Mononuclear cell (primary cell): ENCODE results near the gene CFAP97D2. TPM values are rescaled to one million over a fixed set of nuclear protein-coding genes. Genes with fewer than 3 reads are reported as not detected.

Experiments
- H3K27me3 ChIP-seq: 2 replicates; pipeline ENCODE4 v1.6.0; 2011; ENCODE audit warnings: low read length, control low read depth; ENCODE audit not compliant: insufficient read depth
- H3K4me1 ChIP-seq: 2 replicates; pipeline ENCODE4 v1.5.1; 2011; ENCODE audit warnings: mild to moderate bottlenecking, low read length, control low read depth; ENCODE audit not compliant: insufficient read depth
- H3K4me3 ChIP-seq: 2 replicates; pipeline ENCODE4 v1.5.1; 2011; ENCODE audit warnings: mild to moderate bottlenecking, low read length, moderate library complexity
- H3K9me3 ChIP-seq: 2 replicates; pipeline ENCODE4 v1.5.1; 2011; ENCODE audit warnings: low read depth, mild to moderate bottlenecking, control low read depth, low read length
- total RNA-seq: library from RNA; depleted of rRNA; stranded (reverse); fragments of >200 nt; gene quantifications from one replicate; pipeline ENCODE4 v1.2.3, GENCODE V29; 2012

CFAP97D2 gene
- total RNA-seq, 1 donor = 0.94 TPM

GRCh38 chr13:114225610-114226009 is 46.6 kb downstream of the CFAP97D2 start:
- no peaks in the 10 kb centered on the region for H3K9me3 ChIP-seq
- peaks cover 65% of the 10 kb centered on the region for H3K4me1 ChIP-seq
- H3K4me3 ChIP-seq = no peak overlapping the region
- H3K27me3 ChIP-seq = no peaks in the 10 kb centered on the region

GRCh38 chr13:114226088-114226487 is 47.0 kb downstream of the CFAP97D2 start:
- H3K4me3 ChIP-seq = no peak overlapping the region

DNA sequence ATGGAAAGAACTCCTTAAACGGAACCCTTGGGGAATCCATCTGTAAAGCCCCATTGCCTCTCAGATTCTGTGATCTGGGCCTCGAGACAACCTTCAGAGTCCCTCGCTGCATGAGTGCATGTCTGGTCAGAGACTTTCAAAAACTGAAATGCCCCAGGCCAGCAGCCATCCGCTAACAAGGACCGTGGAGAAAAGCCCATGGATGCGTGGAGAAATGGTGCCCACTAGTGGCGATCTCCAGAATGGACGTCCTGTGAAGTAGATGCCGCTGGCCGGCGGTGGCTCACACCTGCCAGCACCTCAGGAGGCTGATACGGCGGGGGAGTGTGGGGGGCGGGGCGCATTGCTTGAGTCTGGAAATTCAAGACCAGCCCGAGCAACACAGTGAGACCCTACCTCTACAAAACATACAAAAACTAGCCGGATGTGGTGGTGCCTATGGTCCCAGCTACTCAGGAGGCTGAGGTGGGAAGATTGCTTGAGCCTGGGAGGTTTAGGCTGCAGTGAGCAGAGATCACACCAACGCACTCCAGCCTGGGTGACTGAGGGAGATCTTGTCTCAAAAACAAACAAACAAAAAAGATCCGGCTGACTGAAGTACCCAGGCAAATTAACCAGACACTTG is 47.8 kb downstream of the CFAP97D2 start:
- no peaks in the 10 kb centered on the region for H3K9me3 ChIP-seq
- H3K27me3 ChIP-seq = no peaks in the 10 kb centered on the region
- H3K4me1 ChIP-seq = peaks cover 53% of the 10 kb centered on the region
- H3K4me3 ChIP-seq = no peak overlapping the region

More at GRCh38 chr13:114226088-114226487, 47.0 kb downstream of the CFAP97D2 start:
- Histone ChIP-seq H3K27me3 (no peaks in the 10 kb centered on the region), H3K4me1 (peaks cover 61% of the 10 kb centered on the region), H3K9me3 (no peaks in the 10 kb centered on the region)

GRCh38 chr13:114227528-114227927 is 48.5 kb downstream of the CFAP97D2 start:
- no peak overlapping the region for H3K4me3 ChIP-seq
- H3K4me1 ChIP-seq = peaks cover 47% of the 10 kb centered on the region
- no peaks in the 10 kb centered on the region for H3K27me3 ChIP-seq
- no peaks in the 10 kb centered on the region for H3K9me3 ChIP-seq

DNA sequence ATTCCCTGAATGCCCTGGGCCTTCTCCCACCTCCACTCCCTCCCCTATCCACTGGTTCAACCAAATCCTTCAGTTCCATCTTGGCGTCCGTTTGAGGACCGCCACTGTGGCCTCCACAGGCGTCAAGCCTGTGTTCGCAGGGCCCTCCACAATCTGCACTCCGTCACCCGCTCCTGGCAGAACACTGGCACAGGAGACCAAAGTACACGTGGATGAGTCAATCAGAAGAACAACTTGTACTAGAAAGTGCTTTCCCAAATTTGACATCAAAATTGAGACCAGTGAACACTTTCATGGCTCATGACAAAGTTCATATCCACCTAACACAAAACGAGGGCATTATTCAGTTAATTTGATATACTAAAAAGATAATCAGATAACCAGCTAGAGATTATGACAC is 49.1 kb downstream of the CFAP97D2 start:
- Histone ChIP-seq H3K27me3 (no peaks in the 10 kb centered on the region), H3K9me3 (no peaks in the 10 kb centered on the region), H3K4me1 (peaks cover 41% of the 10 kb centered on the region), H3K4me3 (no peak overlapping the region)

DNA sequence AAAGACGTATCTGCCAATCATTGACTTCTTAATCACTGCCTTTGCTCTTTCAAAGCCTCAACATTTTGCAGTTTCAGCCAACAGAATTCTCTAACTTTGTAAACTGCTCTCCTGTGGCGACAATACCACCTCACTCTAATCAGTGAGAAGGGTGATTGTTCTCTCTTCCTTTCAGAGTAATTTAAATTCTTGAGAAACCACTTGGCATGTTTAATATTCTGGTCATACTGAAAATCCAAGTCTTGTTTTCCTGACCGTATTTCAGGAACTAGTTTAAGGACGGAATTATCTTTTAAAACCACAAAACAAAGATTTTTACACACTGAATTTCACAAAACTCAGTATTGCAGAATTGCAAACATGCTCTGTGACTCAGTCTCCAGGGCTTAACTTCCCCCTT is 50.4 kb downstream of the CFAP97D2 start:
- Histone ChIP-seq H3K4me1 (peaks cover 35% of the 10 kb centered on the region), H3K4me3 (no peak overlapping the region), H3K9me3 (no peaks in the 10 kb centered on the region), H3K27me3 (no peaks in the 10 kb centered on the region)

DNA sequence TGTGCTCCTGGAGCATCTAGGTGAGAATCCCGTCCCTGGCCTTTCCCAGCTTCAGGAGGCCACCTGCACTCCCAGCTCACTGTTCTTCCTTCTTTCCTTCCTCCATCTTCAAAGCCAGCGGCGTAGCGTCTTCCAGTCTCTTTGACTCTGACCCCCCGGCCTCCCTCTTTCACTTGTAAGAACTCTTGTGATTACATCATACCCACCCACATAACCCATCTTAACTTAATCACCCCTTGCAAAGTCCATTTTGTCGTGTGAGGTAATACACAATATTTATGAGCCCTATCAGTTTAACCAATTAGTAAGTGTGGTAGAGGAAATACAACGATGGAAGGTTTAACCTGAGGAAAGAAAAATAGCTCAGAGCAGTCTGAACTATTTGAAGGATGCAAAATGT is 51.1 kb downstream of the CFAP97D2 start:
- Histone ChIP-seq H3K4me3 (no peak overlapping the region), H3K27me3 (no peaks in the 10 kb centered on the region), H3K9me3 (no peaks in the 10 kb centered on the region), H3K4me1 (peaks cover 32% of the 10 kb centered on the region)

GRCh38 chr13:114230575-114230974 is 51.5 kb downstream of the CFAP97D2 start:
- no peaks in the 10 kb centered on the region for H3K9me3 ChIP-seq
- H3K27me3 ChIP-seq = no peaks in the 10 kb centered on the region
- no peak overlapping the region for H3K4me3 ChIP-seq
- H3K4me1 ChIP-seq = peaks cover 36% of the 10 kb centered on the region

- Histone ChIP-seq H3K9me3 (no peaks in the 10 kb centered on the region), H3K27me3 (no peaks in the 10 kb centered on the region), H3K4me1 (peaks cover 27% of the 10 kb centered on the region), H3K4me3 (no peak overlapping the region)
Measured at GRCh38 chr13:114231886-114232285, 52.8 kb downstream of the CFAP97D2 start.

GRCh38 chr13:114234266-114234644 is 55.2 kb downstream of the CFAP97D2 start:
- H3K4me1 ChIP-seq = peaks cover 23% of the 10 kb centered on the region
- H3K9me3 ChIP-seq = no peaks in the 10 kb centered on the region
- peak overlapping the region; percentile 76 for H3K4me3 ChIP-seq
- H3K27me3 ChIP-seq = no peaks in the 10 kb centered on the region

DNA sequence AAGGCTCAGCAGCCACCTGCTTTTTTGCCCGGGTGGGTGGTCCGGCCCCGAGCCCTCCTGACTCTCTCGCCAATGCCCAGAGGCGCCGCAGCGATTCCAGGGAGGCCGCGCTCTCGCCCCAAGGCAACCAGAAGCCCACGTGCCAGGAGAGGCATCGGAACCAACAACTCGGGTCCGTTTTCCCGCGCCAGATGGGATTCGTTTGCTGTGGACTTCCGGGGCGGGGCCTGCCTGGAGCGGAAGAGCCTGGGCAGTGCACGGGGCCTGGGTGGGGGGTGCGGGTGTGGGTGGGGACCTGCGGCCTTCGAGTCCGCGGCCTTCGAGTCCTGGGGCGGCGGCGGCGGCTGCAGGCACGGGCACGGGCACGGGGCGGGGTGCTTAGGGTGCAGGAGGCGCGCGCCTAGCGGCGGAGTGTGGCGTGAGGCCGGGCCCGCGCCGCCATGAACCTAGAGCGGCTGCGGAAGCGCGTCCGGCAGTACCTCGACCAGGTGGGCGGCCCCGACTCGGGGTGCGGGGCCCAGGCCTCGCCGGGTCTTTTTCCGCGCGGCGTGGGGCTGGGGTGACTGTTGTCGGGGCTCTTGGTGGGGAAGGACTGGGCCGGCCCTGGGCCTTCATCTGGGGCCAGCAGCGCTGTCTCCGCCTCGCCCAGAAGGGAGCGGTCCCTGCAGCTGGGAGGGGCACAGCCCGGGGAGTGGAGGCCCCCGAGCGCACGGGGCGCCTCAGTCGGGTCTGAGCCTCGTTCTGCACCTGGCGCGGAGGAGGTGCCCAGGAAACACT is 55.8 kb downstream of the CFAP97D2 start, which contains the start of gene CDC16:
CDC16 (plus strand) TSS at position 253 of the 777 bp plus-strand sequence; CDS start at position 441, 188 bp downstream.
- Histone ChIP-seq H3K27me3 (no peaks in the 10 kb centered on the region), H3K4me3 (peak within 1 kb of the TSS; percentile 76), H3K9me3 (no peaks in the 10 kb centered on the region), H3K4me1 (peaks cover 17% of the 10 kb centered on the region)

DNA sequence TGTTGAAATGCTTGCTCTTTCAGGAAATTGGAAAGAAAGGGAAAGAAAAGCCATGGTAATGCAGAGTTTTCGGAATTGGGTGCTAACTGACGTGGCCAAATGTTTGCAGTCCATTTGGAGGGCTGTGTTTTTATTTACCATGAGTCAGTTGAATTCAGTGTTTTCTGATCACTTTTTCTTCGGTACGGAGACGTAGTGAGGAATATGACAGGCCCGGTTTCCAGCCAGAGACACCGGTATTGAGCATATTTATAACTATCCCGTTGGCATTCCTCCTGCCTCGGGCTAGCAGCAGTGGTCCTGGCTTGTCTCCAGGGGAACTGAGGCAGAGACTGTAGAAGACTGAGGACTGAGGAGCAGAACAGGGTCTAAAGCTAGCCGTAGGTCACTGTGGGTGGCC is 56.6 kb downstream of the CFAP97D2 start:
- Histone ChIP-seq H3K4me3 (peak overlapping the region; percentile 76), H3K27me3 (no peaks in the 10 kb centered on the region), H3K4me1 (peaks cover 10% of the 10 kb centered on the region), H3K9me3 (no peaks in the 10 kb centered on the region)

GRCh38 chr13:114236227-114236626 is 57.2 kb downstream of the CFAP97D2 start:
- Histone ChIP-seq H3K27me3 (no peaks in the 10 kb centered on the region), H3K4me1 (peaks cover 10% of the 10 kb centered on the region), H3K9me3 (no peaks in the 10 kb centered on the region), H3K4me3 (no peak overlapping the region)

DNA sequence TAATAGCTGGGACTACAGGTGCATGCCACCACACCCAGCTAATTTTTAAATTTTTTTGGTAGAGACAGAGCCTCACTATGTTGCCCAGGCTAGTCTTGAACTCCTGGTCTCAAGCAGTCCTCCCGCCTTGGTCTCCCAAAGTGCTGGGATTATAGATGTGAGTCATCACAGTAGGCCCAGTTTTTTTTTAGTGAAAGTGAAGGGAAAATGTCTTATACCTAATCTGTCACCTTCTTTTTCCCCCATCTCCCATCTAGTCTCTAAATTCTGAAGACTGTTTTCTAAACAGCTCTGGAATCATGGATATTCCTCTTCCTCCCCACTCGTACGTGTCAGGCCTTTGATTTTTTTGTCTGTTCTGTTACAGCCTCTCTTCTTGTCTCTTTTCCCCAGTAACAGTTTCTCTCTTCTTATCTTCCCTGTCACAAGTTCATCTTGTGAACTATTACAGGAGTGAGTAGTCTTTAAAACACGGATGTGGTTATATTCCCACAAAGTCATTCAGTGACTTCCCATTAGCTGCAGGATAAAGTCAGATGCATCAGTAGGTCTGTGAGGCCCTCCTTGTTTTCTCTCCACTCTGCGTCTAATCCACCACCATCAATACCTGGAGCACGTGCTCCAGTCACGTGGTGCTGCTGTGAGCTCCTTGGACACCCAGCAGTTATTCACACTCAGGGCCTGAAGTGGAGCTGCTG is 58.5 kb downstream of the CFAP97D2 start:
- H3K4me3 ChIP-seq = no peak overlapping the region
- H3K9me3 ChIP-seq = no peaks in the 10 kb centered on the region
- H3K4me1 ChIP-seq = peaks cover 10% of the 10 kb centered on the region
- no peaks in the 10 kb centered on the region for H3K27me3 ChIP-seq

- Histone ChIP-seq H3K4me1 (no peaks in the 10 kb centered on the region), H3K27me3 (no peaks in the 10 kb centered on the region), H3K4me3 (no peak overlapping the region), H3K9me3 (no peaks in the 10 kb centered on the region)
Measured at GRCh38 chr13:114241918-114242317, 62.9 kb downstream of the CFAP97D2 start.
